SK-N-MC (cell line): ENCODE data around the gene CERS2.

Experiments
- EZH2 ChIP-seq: fragments of 200-600 bp; sonication (generic); IDR thresholded peaks from one replicate; pipeline ENCODE4 v1.6.1; 2017; ENCODE audit warnings: antibody characterized with exemption
- POLR2AphosphoS5 ChIP-seq: IDR thresholded peaks from 2 replicates; pipeline ENCODE4 v1.6.1; 2012; ENCODE audit warnings: mild to moderate bottlenecking, low read depth, low read length, borderline replicate concordance

DNA sequence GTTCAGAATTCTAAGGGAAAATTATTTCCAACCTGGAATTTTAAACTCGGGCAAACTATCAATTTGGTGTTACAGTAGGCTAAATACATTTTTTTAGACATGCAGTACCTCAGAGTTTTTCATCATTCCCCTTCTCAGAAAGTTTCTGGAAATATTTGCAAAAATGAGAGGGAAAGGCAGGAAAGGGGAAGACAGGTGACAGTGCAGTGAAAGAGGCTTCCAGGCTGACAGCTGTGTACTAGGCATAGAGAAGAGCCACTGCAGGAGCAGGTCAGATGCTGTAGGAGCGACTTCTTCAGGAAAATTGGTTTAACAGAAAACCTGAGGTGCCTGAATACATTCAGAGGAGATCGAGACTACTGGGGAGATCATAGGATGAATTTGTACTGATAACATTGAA, 19.9 kb downstream of the CERS2 start:
- TF ChIP-seq EZH2 (no peak), POLR2AphosphoS5 (no peak)
